Peyer's patch (tissue), 4 donors: Measurements from ENCODE around the gene VAV3.
"Not testable (repeated sequence)": the region's sequence is repeated elsewhere in the genome, so short reads cannot be mapped to it uniquely, and the experiment has no call there.

Experiments
- CTCF ChIP-seq, 6 experiments: fragments of 450-650 bp in 4 of 6; fragments of 200-600 bp in 2 of 6; sonication (generic) in 1 of 6; IDR thresholded peaks; one replicate each; pipeline ENCODE4 v1.5.1; 2017 to 2019; ENCODE audit warnings: antibody characterized with exemption in 6 of 6, mild to moderate bottlenecking in 3 of 6, moderate library complexity in 1 of 6
- POLR2A ChIP-seq, 2 donors: fragments of 450-650 bp; IDR thresholded peaks; one replicate each; pipeline ENCODE4 v1.5.1; 2017; ENCODE audit warnings: antibody characterized with exemption in 2 of 2, mild to moderate bottlenecking in 2 of 2, moderate library complexity in 2 of 2

GRCh38 chr1:107893350-107893749 is 71.6 kb downstream of the VAV3 start:
- TF ChIP-seq CTCF, POLR2A (IDR thresholded peaks at IDR 0.05): not testable (repeated sequence)
